Parathyroid adenoma (tissue), 2 donors: Measurements from ENCODE around the gene COL18A1.

Experiments
- H2AFZ ChIP-seq: fragments of 300-600 bp; sonication (generic); one replicate; pipeline ENCODE4 v1.7.0; 2017; ENCODE audit warnings: antibody characterized with exemption, mild to moderate bottlenecking
- H3K27ac ChIP-seq: fragments of 300-600 bp; sonication (generic); one replicate; pipeline ENCODE4 v1.7.0; 2017
- H3K27me3 ChIP-seq: fragments of 300-600 bp; sonication (generic); one replicate; pipeline ENCODE4 v1.7.0; 2017; ENCODE audit warnings: low read length; ENCODE audit not compliant: control insufficient read depth, insufficient read depth
- H3K36me3 ChIP-seq: fragments of 300-600 bp; sonication (generic); one replicate; pipeline ENCODE4 v1.7.0; 2017; ENCODE audit warnings: low read length; ENCODE audit not compliant: control insufficient read depth, insufficient read depth
- H3K4me1 ChIP-seq: fragments of 300-600 bp; sonication (generic); one replicate; pipeline ENCODE4 v1.7.0; 2017; ENCODE audit warnings: control low read depth
- H3K4me2 ChIP-seq: fragments of 300-600 bp; sonication (generic); one replicate; pipeline ENCODE4 v1.7.0; 2017; ENCODE audit warnings: low read length
- H3K4me3 ChIP-seq: fragments of 300-600 bp; sonication (generic); one replicate; pipeline ENCODE4 v1.7.0; 2017; ENCODE audit warnings: low read depth, low read length
- H3K79me2 ChIP-seq: fragments of 300-600 bp; sonication (generic); one replicate; pipeline ENCODE4 v1.7.0; 2017; ENCODE audit warnings: control low read depth
- H3K9ac ChIP-seq: fragments of 300-600 bp; sonication (generic); one replicate; pipeline ENCODE4 v1.7.0; 2017; ENCODE audit warnings: mild to moderate bottlenecking
- H3K9me3 ChIP-seq: fragments of 300-600 bp; sonication (generic); one replicate; pipeline ENCODE4 v1.7.0; 2017; ENCODE audit warnings: low read length; ENCODE audit not compliant: control insufficient read depth
- CTCF ChIP-seq: fragments of 300-600 bp; sonication (generic); IDR thresholded peaks from one replicate; pipeline ENCODE4 v1.7.0; 2017; ENCODE audit warnings: antibody characterized with exemption, mild to moderate bottlenecking
- donor health status: primary hyperparathyroidism.

Gene COL18A1

GRCh38 chr21:45562402-45562801 is 157.4 kb downstream of the COL18A1 start:
- no peaks in the 10 kb centered on the region for H3K36me3 ChIP-seq
- no peak overlapping the region for H3K4me3 ChIP-seq
- H3K27me3 ChIP-seq: no peaks in the 10 kb centered on the region
- H3K4me1 ChIP-seq: no peaks in the 10 kb centered on the region
- H3K79me2 ChIP-seq: no peaks in the 10 kb centered on the region
- H2AFZ ChIP-seq: no peak overlapping the region
- H3K27ac ChIP-seq: no peak overlapping the region
- H3K9ac ChIP-seq: no peak overlapping the region
- no peak overlapping the region for H3K4me2 ChIP-seq
- H3K9me3 ChIP-seq: no peaks in the 10 kb centered on the region
- TF ChIP-seq CTCF: no peak

GRCh38 chr21:45562965-45563364 is 158.0 kb downstream of the COL18A1 start:
- H2AFZ ChIP-seq: no peak overlapping the region
- no peaks in the 10 kb centered on the region for H3K36me3 ChIP-seq
- no peak overlapping the region for H3K4me3 ChIP-seq
- H3K9me3 ChIP-seq: no peaks in the 10 kb centered on the region
- H3K9ac ChIP-seq: no peak overlapping the region
- no peaks in the 10 kb centered on the region for H3K79me2 ChIP-seq
- no peaks in the 10 kb centered on the region for H3K27me3 ChIP-seq
- H3K4me1 ChIP-seq: no peaks in the 10 kb centered on the region
- H3K27ac ChIP-seq: no peak overlapping the region
- no peak overlapping the region for H3K4me2 ChIP-seq
- TF ChIP-seq CTCF: no peak
